GM12872 (cell line): ENCODE data around the gene CD86.

ENCODE experiments used
- CTCF ChIP-seq: IDR thresholded peaks from 3 replicates; pipeline ENCODE4 v1.5.1; 2011; ENCODE audit warnings: low read depth, mild to moderate bottlenecking, low read length, moderate library complexity; ENCODE audit not compliant: insufficient read depth

CD86 gene

GRCh38 chr3:122102191-122102935 lies 47.2 kb downstream of the CD86 start:
- TF ChIP-seq CTCF, result no peak

GRCh38 chr3:122103821-122104514 lies 48.8 kb downstream of the CD86 start:
- no peak for TF ChIP-seq CTCF

GRCh38 chr3:122104515-122105194 lies 49.5 kb downstream of the CD86 start:
- no peak for TF ChIP-seq CTCF

- TF ChIP-seq CTCF, result no peak
Observed at GRCh38 chr3:122105626-122106025, 50.5 kb downstream of the CD86 start.

- no peak for TF ChIP-seq CTCF
Observed at GRCh38 chr3:122107171-122107570, 52.0 kb downstream of the CD86 start.

- TF ChIP-seq CTCF, result no peak
Observed at GRCh38 chr3:122111974-122112373, 56.8 kb downstream of the CD86 start.

DNA sequence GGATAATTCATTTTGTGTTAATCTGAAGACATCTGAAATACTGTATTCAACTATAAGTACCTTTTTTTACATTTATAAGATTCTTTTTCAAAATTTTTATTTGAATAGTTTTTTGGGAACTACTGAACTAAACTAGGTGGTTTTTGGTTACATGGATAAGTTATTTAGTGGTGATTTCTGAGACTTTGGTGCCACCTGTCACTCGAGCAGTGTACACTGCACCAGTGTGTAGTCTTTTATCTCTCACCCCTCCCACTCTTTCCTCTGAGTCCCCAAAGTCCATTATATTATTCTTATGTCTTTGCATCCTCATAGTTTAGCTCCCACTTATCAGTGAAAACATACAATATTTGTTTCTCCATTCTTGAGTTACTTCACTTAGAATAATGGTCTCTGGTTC lies 57.6 kb downstream of the CD86 start:
- TF ChIP-seq CTCF, result 0 out of 3 replicates have a peak, but pooled peaks have one; percentile 28
